Measurements from ENCODE around the gene TP53AIP1. TPM values are rescaled to one million over a fixed set of nuclear protein-coding genes. Genes with fewer than 3 reads are reported as not detected.

The TP53AIP1 gene
- total RNA-seq, 2 donors from 2014 or later: not detected

GRCh38 chr11:128907585-128907984 is 35.1 kb downstream of the TP53AIP1 start:
- H3K4me3 ChIP-seq (ENCODE audit: low read length): no peak overlapping the region
- no peaks in the 10 kb centered on the region for H3K36me3 ChIP-seq (ENCODE audit: control insufficient read depth, insufficient read depth, low read length)
- no peak overlapping the region for H3K27ac ChIP-seq (ENCODE audit: low read depth, low read length)
- H3K27me3 ChIP-seq (ENCODE audit: control insufficient read depth, insufficient read depth, low read length, poor library complexity, severe bottlenecking): peaks cover 57% of the 10 kb centered on the region
- H3K9me3 ChIP-seq (ENCODE audit: control insufficient read depth, low read length): no peaks in the 10 kb centered on the region
- no peak overlapping the region for H3K4me3 Mint-ChIP-seq
- 83 to 90% methylated on average over 3 to 4 of the region's 4 CpGs for WGBS, 2 experiments (ENCODE audit: insufficient coverage in 1 of 2, insufficient read length in 1 of 2)
- peaks cover 53% of the 10 kb centered on the region for H3K27me3 Mint-ChIP-seq (ENCODE audit: insufficient read depth)
- peaks cover 3% of the 10 kb centered on the region for H3K36me3 Mint-ChIP-seq (ENCODE audit: low read depth)
- peaks cover 2% of the 10 kb centered on the region for H3K9me3 Mint-ChIP-seq
- no peak overlapping the region for H3K9ac ChIP-seq (ENCODE audit: extremely low read depth, low read length, poor library complexity, severe bottlenecking)
- H3K4me1 Mint-ChIP-seq: peaks cover 22% of the 10 kb centered on the region
- H3K4me1 ChIP-seq (ENCODE audit: control insufficient read depth, insufficient read depth, low read length): peaks cover 6% of the 10 kb centered on the region
- DNase-seq: no peak
- H3K27ac Mint-ChIP-seq: no peak overlapping the region
- TF ChIP-seq CTCF (conservative IDR thresholded peaks at IDR 0.05): no peak

- peaks cover 2% of the 10 kb centered on the region for H3K9me3 Mint-ChIP-seq
- H3K4me3 ChIP-seq (ENCODE audit: low read length): peak overlapping the region; percentile 70
- WGBS, 2 experiments (ENCODE audit: insufficient coverage in 1 of 2, insufficient read length in 1 of 2): 77 to 89% methylated on average over 4 to 8 of the region's 8 CpGs
- H3K4me1 Mint-ChIP-seq: peaks cover 31% of the 10 kb centered on the region
- H3K27ac ChIP-seq (ENCODE audit: low read depth, low read length): no peak overlapping the region
- H3K27me3 ChIP-seq (ENCODE audit: control insufficient read depth, insufficient read depth, low read length, poor library complexity, severe bottlenecking): peaks cover 69% of the 10 kb centered on the region
- H3K36me3 Mint-ChIP-seq (ENCODE audit: low read depth): peaks cover under 1% of the 10 kb centered on the region
- H3K4me3 Mint-ChIP-seq: peak overlapping the region; percentile 62
- no peaks in the 10 kb centered on the region for H3K9me3 ChIP-seq (ENCODE audit: control insufficient read depth, low read length)
- peaks cover 13% of the 10 kb centered on the region for H3K4me1 ChIP-seq (ENCODE audit: control insufficient read depth, insufficient read depth, low read length)
- TF ChIP-seq CTCF (conservative IDR thresholded peaks at IDR 0.05): no peak
- H3K9ac ChIP-seq (ENCODE audit: extremely low read depth, low read length, poor library complexity, severe bottlenecking): no peak overlapping the region
- H3K36me3 ChIP-seq (ENCODE audit: control insufficient read depth, insufficient read depth, low read length): no peaks in the 10 kb centered on the region
- no peak for DNase-seq
- no peak overlapping the region for H3K27ac Mint-ChIP-seq
- peaks cover 61% of the 10 kb centered on the region for H3K27me3 Mint-ChIP-seq (ENCODE audit: insufficient read depth)
These were observed 36.3 kb downstream of the TP53AIP1 start for GRCh38 chr11:128906185-128907050.

GRCh38 chr11:128905345-128906184 is 37.1 kb downstream of the TP53AIP1 start:
- Histone ChIP-seq H3K9ac (ENCODE audit: extremely low read depth, low read length, poor library complexity, severe bottlenecking) (no peak overlapping the region), H3K36me3 (ENCODE audit: control insufficient read depth, insufficient read depth, low read length) (no peaks in the 10 kb centered on the region), H3K27me3 (ENCODE audit: control insufficient read depth, insufficient read depth, low read length, poor library complexity, severe bottlenecking) (peaks cover 77% of the 10 kb centered on the region), H3K9me3 (ENCODE audit: control insufficient read depth, low read length) (no peaks in the 10 kb centered on the region), H3K27ac (ENCODE audit: low read depth, low read length) (no peak overlapping the region), H3K4me3 (ENCODE audit: low read length) (peak overlapping the region; percentile 70), H3K4me1 (ENCODE audit: control insufficient read depth, insufficient read depth, low read length) (peaks cover 13% of the 10 kb centered on the region)
- 3 to 4% methylated on average over 19 to 44 of the region's 45 CpGs for WGBS, 2 experiments (ENCODE audit: insufficient coverage in 1 of 2, insufficient read length in 1 of 2)
- DNase-seq: peak; percentile 90
- Mint-ChIP-seq H3K27ac (no peak overlapping the region), H3K36me3 (ENCODE audit: low read depth) (no peaks in the 10 kb centered on the region), H3K4me3 (peak overlapping the region; percentile 62), H3K9me3 (peaks cover 2% of the 10 kb centered on the region), H3K4me1 (peaks cover 31% of the 10 kb centered on the region), H3K27me3 (ENCODE audit: insufficient read depth) (peaks cover 70% of the 10 kb centered on the region)
- peak; percentile 81 for TF ChIP-seq CTCF (conservative IDR thresholded peaks at IDR 0.05)
